Hematopoietic multipotent progenitor cell treated with erythropoietin and hydrocortisone succinate and interleukin-3 and kit ligand, for 17 days (in vitro differentiated cells): ENCODE measurements around the gene ZNF25.
"Not testable (repeated sequence)": the region's sequence is repeated elsewhere in the genome, so short reads cannot be mapped to it uniquely, and the experiment has no call there.

Experiments used
- DNase-seq: peaks from one replicate; pipeline ENCODE4 v3.0.0-alpha.2; 2015; ENCODE audit warnings: low spot score

ZNF25 gene

GRCh38 chr10:37947526-37947925 is 28.9 kb downstream of the ZNF25 start:
- DNase-seq: no peak

- no peak for DNase-seq
These were observed 38.6 kb downstream of the ZNF25 start for GRCh38 chr10:37937864-37938263.

DNA sequence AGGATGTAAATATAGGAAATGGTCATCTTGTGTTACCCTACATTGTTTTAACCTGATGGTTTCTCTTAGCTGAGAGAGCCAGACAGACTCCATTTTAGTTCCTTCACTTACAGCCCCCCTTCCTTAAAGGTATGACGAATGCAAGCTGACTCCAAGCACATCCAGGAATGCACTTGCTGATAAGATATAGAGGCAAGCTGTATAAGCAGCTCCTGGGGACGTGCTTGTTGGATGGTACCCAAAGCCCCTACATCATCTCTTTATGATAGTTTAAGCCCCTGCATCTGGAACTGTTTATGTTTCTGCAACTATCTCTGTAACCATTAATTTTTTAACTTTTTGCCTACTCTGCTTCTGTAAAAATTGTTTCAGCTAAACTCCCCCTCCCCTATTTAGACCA is 41.7 kb downstream of the ZNF25 start:
- DNase-seq: no peak

- DNase-seq: no peak
These were observed 46.0 kb downstream of the ZNF25 start for GRCh38 chr10:37930423-37930822.

- not testable (repeated sequence) for DNase-seq
These were observed 68.3 kb downstream of the ZNF25 start for GRCh38 chr10:37908165-37908564.

GRCh38 chr10:37906382-37906781 is 70.1 kb downstream of the ZNF25 start:
- DNase-seq: no peak
